Smooth muscle cell of the pulmonary artery (primary cell): Measurements from ENCODE around the gene RBM6. TPM values are rescaled to one million over a fixed set of nuclear protein-coding genes. Genes with fewer than 3 reads are reported as not detected.

Experiments
- total RNA-seq: library from RNA; depleted of rRNA; stranded (reverse); fragments of >200 nt; gene quantifications from 2 replicates; pipeline ENCODE4 v1.2.3, GENCODE V29; 2014

Gene RBM6, protein sequence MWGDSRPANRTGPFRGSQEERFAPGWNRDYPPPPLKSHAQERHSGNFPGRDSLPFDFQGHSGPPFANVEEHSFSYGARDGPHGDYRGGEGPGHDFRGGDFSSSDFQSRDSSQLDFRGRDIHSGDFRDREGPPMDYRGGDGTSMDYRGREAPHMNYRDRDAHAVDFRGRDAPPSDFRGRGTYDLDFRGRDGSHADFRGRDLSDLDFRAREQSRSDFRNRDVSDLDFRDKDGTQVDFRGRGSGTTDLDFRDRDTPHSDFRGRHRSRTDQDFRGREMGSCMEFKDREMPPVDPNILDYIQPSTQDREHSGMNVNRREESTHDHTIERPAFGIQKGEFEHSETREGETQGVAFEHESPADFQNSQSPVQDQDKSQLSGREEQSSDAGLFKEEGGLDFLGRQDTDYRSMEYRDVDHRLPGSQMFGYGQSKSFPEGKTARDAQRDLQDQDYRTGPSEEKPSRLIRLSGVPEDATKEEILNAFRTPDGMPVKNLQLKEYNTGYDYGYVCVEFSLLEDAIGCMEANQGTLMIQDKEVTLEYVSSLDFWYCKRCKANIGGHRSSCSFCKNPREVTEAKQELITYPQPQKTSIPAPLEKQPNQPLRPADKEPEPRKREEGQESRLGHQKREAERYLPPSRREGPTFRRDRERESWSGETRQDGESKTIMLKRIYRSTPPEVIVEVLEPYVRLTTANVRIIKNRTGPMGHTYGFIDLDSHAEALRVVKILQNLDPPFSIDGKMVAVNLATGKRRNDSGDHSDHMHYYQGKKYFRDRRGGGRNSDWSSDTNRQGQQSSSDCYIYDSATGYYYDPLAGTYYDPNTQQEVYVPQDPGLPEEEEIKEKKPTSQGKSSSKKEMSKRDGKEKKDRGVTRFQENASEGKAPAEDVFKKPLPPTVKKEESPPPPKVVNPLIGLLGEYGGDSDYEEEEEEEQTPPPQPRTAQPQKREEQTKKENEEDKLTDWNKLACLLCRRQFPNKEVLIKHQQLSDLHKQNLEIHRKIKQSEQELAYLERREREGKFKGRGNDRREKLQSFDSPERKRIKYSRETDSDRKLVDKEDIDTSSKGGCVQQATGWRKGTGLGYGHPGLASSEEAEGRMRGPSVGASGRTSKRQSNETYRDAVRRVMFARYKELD
- total RNA-seq, result 40.1 and 40.9 TPM in 2 replicates

DNA sequence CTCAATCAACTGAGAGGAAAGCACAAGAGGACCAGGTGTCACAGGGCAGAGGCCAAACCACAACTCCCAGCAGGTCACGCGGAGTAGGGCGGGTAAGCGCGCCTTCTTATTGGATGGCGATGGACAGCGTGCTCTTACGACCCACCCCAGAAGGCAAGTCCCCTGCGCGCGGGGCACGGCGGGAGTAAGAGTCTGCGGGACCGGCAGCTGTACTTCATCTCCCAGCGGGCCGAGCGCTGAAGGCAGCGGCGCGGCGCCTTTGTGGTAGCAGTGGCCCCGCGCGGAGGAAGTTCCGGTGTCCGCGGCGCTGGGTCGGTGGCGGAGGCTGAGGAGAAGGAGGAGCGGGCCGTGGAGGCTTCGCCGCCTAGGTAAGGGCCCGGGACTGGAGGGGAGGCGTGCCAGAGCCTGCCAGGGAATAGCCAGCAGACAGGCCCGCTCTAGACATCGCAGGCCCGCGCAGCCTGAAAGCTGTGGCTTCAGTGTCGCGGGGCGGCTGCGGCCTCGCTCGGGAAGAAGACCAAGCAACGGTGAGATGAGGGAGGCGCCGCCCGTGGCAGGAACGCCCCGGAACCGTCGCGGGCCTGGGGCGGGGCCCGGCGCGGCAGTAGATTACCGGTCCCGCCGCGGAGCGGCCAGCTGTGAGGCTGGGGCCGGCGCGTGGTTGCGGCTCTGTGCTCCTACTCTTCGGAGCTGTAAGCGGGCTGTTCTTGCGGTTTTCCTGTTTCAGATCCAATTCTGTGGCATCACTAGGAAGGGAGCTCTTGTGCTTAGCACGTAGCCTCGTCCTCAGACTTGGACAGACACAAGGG, at the start of gene RBM6:
Gene RBM6, plus strand, starts transcription at position 293 of the 809 bp plus-strand sequence. CDS start 22,492 bp downstream, outside the sequence.

DNA sequence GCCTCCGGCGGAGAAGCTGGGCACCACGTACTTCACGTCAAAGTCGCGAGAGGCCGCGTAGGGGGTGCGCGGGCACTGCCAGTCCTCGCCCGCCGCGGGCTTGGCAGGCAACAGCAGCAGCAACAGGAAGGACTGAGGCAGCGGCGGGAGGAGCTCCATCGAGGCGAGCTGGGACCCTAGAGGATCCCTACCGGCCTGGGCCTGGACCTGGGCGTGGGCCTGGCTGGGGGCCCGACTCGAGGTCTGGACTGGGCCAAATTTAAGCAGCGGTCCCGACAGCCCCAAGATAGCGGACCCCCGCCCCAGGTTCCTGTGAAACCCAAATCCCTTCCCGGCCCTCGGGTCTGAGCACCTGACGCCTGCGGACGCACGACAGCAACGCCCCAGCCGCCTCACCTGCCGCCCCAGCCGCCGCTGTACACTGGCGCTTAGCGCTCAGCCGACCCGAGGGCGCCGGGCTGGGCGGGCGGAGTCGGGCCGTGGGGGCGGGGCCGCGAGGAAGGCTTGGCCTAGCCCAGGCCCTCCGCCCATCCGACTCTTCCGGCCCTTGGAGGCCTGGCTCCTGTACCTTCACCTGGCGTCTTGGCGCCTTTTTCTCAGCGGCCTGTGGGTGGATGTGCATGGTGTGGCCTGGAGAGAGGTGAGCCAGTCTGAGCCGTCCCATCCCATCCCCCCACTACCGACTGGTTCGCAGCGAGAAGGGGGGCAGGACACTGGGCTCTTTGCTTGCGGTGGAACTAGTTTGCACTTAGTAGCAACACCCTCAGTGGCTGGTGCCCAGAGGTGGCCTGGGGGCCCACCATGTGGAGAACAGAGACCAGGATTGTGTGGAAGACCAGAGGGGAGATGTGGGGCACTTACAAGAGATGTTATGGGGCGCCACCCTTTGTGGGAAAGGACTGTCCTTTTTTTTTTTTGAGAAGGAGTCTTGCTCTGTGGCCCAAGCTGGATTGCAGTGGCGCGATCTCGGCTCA, 36.2 kb upstream of the RBM6 start, which contains the start of gene MST1R:
Gene MST1R, minus strand, starts transcription at position 423 of the 974 bp plus-strand sequence. Its CDS starts 264 bp downstream, at position 159.

DNA sequence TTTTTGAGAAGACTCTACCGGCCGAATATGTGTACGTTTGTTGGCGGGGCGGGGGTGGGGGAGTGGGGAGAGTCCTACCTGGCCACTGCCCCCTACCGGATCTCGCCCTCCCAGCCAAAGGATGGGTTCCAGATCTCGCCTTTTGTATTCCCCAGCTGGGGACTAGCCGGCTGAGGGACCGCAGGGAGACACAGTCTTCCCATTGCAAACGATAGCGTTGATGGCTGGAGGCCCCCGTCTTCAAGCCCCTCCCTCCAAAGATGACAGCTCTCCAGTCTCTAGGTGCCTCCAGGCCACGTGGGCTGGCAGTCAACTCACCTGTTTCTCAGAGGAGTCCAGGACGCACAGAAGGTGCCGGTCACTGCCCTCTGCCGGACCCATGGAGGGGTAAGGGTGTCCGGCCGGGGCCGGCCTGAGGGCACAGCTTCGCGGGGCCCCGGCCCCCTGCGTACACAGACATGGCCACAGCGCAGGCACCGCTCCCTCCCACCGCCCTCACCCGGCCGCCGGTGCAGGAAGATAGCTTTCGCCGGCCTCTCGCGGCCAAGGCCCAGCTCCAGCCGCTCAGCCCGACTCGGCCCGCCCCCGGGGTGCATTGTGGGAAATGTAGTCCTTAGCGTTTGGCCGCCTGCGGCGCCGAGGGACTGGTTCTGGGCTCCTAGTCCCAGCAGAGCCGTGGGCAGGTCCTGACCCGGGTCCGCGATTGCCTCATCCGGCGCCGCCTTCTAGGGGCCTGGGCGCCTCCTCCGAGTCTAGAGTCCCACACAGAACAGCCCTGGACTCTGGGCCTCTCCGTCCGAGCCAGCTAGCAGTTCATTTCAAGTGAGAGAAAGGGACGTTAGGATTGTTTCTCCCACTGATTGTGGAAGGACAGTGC, 10.4 kb upstream of the RBM6 start, which contains the start of gene MON1A:
Gene MON1A, minus strand, starts transcription at position 521 of the 877 bp plus-strand sequence. CDS start 16,465 bp downstream, outside the sequence.

DNA sequence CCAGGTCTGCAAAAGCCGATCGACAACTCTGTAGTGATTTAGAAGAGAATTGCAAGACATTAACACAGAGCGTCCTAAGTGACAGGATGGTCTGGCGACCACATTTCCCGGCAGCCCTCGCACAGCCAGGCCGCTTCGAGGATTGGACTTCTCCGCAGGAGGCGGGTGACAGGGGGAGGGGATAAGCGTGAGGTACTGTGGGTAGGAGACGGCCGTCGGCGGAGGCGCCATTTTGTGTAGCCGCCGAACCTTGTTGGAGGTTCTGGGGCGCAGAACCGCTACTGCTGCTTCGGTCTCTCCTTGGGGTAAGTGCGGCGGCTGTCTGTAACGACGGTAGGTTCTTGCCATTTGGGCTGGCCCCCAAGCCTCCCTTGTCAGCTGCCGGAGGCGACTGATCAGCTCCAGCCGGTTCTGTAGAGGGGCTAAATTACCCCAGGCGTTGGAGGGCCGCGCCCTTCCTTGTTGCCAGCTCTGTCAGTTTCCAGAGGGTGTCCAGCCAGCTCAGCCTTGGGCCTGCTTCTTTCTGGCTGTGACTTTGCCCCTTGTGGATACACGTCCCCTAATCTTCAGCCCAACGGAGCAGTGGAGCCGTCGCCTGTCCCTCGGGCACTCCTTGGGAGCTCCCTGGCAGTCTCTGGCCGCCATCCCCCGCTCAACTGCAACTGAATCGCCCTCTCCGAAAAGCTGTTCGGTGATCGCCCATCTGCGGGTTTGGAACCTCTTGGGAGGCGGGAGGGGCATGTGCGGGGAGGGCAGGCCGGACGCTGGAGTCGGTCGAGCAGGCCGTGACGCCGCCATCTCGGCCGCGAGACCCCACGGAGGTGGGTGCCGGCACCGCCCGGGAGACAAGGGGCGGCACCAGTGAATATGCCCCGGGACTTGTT, 149.0 kb downstream of the RBM6 start, which contains the start of gene RBM5:
Gene RBM5, plus strand, starts transcription at position 195 of the 884 bp plus-strand sequence. CDS start 1,516 bp downstream, outside the sequence.

Other genes with a start within 250 kb of the RBM6 start
- not detected in 2 replicates for gene AMIGO3, start 220.5 kb upstream of the RBM6 start, total RNA-seq
- gene GMPPB, start 216.2 kb upstream of the RBM6 start, total RNA-seq, result 31.1 and 35.7 TPM in 2 replicates
- 51.4 and 55.1 TPM in 2 replicates for gene IP6K1, start 153.6 kb upstream of the RBM6 start, total RNA-seq
- gene CDHR4, start 140.3 kb upstream of the RBM6 start, total RNA-seq, result 0.07 TPM in 1 of 2 replicates, not detected in the other
- gene INKA1, start 136.9 kb upstream of the RBM6 start, total RNA-seq, result 5.1 and 5.7 TPM in 2 replicates
- 51.1 and 54.4 TPM in 2 replicates for gene UBA7, start 126.2 kb upstream of the RBM6 start, total RNA-seq
- gene TRAIP, start 83.6 kb upstream of the RBM6 start, total RNA-seq, result 1.8 and 3.3 TPM in 2 replicates
- not detected in 2 replicates for gene CAMKV, start 70.2 kb upstream of the RBM6 start, total RNA-seq
- gene MST1R, start 36.3 kb upstream of the RBM6 start, total RNA-seq, result 0.79 and 1.4 TPM in 2 replicates
- gene MON1A, start 10.3 kb upstream of the RBM6 start, total RNA-seq, result 12.7 and 14.6 TPM in 2 replicates
- gene RBM5, start 148.8 kb downstream of the RBM6 start, total RNA-seq, result 120 and 131 TPM in 2 replicates
- 18.6 and 31.0 TPM in 2 replicates for gene SEMA3F, start 215.2 kb downstream of the RBM6 start, total RNA-seq